GM18507 (cell line): ENCODE data around the gene BICDL2.
A peak's percentile ranks its signal among the peaks of the same experiment; 100 is the strongest.

Source experiments
- DNase-seq: peaks from one replicate; pipeline ENCODE4 v3.0.0; 2011; ENCODE audit warnings: low read depth; ENCODE audit not compliant: insufficient read length; ENCODE audit errors: extremely low spot score
- FAIRE-seq: peaks from 2 replicates; lab custom pipeline; 2011; peaks lifted over from hg19 to GRCh38; lab: Jason Lieb, UNC

The BICDL2 gene

DNA sequence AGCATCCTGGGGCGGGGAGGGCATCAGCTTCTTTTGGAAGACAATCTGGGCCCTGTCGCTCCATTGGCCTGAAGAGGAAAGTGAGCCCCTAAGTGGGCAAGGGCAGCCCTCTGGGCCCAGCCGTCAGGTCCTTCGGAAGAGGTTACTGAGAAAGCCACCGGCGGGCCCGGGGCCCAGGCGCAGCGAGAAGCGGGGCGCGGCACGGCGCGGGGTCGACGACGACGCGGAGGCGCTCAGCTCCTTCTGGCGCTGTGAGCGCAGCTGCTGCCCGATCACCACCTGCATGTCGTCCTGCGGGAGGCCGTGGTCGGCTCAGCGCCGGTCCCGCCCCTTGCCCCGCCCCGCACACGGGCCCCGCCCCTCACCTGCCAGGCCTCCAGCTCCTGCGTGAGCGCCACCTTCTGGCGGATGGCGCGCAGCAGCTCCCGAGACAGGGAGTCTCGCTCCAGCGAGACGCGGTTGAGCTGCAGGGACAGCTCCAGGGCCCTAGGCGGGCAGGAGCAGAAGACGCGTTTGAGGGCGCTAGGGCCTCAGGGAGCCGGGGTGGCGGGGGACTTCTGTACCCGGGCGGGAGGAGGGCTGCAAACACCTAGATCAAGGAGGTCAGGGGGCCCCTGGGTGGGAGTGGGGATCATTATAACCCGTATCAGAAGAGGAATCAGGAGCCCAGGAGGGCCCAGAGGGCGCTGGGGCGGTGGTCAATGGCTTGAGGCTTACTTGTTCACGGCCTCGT lies 8.6 kb downstream of the BICDL2 start:
- FAIRE-seq, result peak; percentile 87
- peak; percentile 81 for DNase-seq

DNA sequence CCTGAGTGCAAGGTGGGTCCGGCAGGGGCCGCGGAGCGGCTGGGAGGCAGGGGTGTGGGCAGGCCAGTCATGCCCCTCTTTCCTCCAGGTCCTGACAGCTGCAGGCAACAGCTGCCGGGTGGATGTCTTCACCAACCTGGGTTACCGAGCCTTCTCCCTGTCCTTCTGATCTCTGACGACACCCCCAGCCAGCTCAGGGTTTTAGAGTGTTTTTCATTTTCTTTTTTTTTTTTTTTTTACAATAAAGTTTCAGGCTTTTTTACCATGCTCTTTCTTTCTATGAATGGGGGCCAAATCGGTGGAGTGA lies 9.3 kb downstream of the BICDL2 start:
- FAIRE-seq (no peak), DNase-seq (no peak)

DNA sequence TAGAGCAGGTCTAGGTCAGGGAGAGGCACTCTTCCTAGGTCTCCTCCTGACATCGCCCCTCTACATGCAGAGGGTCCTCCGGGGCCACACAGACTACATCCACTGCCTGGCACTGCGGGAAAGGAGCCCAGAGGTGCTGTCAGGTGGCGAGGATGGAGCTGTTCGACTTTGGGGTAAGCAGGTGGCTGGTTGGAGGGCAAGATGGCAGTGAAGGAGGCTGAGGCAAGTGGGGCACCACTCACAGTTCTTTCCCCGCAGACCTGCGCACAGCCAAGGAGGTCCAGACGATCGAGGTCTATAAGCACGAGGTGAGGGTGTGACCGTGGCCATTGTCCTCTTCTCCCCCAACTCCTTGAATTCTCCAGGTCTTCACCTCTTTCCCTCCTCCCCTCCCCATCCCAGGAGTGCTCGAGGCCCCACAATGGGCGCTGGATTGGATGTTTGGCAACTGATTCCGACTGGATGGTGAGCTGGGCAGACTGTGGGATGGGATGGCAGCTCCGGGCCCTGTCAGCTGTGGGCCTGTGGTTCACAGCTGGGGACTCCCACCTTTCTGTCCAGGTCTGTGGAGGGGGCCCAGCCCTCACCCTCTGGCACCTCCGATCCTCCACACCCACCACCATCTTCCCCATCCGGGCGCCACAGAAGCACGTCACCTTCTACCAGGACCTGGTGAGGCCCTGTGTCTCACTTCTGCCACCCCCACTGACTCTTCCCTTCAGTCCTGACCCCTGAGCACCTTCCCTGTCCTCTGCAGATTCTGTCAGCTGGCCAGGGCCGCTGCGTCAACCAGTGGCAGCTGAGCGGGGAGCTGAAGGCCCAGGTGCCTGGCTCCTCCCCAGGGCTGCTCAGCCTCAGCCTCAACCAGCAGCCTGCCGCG lies 9.9 kb downstream of the BICDL2 start:
- DNase-seq, result no peak
- no peak for FAIRE-seq

DNA sequence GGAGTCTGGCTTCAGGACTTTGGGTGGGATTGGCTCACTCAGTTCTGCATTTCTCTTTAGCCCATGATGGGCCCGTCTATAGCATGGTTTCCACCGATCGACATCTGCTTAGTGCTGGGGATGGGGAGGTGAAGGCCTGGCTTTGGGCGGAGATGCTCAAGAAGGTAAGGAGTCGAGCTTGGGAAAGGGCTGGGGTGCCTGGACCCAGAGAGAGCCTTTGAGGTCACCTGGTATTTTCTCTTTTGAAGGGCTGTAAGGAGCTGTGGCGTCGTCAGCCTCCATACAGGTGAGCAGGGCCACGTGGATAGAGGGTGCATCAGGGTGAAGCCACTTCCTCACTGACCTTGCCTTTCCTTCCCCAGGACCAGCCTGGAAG lies 10.8 kb downstream of the BICDL2 start:
- DNase-seq (no peak), FAIRE-seq (no peak)

DNA sequence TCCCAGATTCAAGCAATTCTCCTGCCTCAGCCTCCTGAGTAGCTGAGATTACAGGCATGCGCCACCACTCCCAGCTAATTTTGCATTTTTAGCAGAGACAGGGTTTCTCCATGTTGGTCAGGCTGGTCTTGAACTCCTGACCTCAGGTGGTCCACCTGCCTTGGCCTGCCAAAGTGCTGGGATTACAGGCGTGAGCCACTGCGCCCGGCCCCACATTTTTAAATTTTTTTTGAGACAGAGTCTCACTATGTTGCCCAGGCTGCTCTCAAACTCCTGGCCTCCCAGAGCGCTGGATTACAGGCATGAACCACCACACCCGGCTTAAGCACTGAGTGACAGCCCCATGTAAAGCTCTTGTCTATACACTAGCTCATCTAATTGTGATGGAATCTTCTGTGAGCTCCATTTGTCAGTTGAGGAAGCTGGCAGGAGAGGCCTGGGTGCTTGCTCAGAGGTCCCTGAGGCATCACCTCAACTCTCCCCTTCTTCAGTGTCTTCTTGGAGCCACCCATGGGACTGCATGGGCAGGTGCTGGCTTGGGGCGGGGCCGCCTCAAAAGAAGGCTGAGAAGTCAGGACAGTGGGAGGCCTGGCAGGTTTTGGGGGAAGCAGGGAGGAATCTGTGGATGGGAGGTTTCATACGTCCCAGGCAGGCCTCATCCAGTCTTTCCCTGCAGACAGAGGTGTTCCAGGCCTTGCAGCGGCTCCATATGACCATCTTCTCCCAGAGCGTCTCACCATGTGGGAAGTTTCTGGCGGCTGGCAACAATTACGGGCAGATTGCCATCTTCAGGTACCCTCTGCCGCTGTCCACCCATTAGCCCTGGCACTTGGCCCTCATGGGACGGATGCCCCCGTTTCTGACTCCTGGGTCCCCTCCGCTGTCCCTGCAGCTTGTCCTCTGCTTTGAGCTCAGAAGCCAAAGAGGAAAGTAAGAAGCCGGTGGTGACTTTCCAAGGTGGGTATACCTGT lies 11.4 kb downstream of the BICDL2 start:
- FAIRE-seq (no peak), DNase-seq (no peak)

DNA sequence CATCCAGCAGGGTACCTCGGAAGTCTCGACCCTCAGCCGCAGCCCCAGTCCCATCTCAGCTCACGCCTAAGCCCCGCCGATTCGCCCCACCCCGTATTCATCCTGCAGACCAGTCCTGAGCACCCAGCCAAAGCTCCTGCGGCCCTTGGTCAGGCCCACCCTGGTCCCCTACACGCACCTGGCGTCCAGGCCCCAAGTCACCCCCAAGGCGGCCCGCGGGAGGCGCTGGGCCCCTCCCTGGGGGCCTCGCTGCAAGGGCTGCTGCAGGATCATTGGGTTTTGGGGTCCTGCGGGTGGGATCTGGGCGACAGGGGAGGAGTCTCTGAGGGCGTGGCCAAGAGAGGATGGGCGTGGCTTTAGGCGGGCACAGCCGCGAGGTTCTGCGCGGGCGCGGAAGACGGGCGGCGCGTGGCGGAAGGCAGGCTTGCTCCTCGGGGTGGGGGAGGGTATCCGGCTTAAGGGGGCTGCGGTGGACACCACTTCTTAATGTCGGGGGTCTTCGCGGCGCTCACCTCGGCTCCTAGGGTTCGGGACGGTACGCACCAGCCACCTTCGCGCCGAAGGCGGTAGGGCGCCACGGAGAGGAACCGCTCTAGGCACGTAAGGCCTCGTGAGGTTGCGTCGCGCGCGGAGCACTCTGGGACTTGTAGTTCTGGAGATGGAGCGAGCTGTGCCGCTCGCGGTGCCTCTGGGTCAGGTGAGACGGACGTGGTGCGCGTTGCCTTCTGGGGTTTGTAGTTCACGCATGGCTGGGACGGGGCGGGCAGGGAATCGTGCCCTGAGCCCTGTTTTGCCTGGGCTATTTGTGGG lies 12.9 kb downstream of the BICDL2 start, which contains the start of the genes HCFC1R1 and THOC6:
HCFC1R1 (minus strand) TSS at position 274 of the 810 bp plus-strand sequence; CDS start at position 273, 1 bp downstream.
THOC6 (plus strand) TSS at position 367 of the 810 bp plus-strand sequence; CDS start at position 659, 292 bp downstream.
- FAIRE-seq (peak; percentile 99), DNase-seq (peak; percentile 83)

DNA sequence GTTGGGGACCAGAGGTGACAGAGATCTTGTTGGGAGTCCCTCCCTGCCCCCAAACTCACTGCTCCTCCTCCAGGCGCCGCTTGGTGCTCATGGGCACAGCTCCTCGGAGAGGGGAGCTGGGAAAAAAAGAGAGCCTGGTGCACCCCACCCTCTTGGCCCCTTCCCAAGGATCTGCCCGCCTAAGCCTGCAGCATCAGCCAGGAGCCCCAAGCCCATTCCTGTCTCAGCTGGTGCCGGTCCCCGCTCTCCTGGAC lies 13.4 kb downstream of the BICDL2 start:
- FAIRE-seq, result no peak
- DNase-seq, result no peak

DNA sequence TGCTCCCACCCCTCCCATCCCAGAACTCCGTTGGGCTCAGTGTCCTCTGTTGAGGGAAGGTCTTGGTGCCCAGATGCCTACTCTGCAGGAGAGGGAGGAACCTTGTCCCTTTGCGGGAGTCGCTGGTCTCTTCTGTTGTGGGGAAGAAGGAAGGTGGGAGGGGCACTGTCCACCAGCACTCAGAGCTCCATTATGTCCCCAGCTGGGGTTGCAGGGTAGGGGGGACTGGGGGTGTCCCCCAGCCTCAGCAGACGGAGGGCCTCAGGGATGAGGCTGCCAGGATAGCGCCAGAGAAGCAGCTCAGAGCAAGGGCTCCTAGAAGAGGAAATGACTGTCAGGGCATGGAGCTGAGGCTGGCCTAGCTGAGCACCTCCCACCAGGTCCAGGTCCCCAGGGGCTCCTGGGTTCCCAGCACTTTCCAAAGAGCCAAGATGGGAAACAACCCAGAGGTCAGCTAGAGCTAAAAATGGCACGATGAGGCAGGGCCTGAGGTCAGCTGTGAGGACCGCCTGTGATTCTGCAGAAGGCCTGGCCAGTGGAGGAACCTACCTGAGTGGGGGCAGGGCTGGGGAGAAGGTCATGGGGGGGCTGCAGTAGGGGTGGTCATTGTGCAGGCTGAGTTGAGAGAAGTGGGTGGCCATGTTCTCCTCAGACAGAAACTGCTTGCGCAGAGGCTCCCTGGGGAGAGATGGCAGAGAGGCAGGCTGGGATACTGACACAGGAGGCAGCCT lies 13.9 kb downstream of the BICDL2 start:
- FAIRE-seq, result no peak
- DNase-seq, result no peak

DNA sequence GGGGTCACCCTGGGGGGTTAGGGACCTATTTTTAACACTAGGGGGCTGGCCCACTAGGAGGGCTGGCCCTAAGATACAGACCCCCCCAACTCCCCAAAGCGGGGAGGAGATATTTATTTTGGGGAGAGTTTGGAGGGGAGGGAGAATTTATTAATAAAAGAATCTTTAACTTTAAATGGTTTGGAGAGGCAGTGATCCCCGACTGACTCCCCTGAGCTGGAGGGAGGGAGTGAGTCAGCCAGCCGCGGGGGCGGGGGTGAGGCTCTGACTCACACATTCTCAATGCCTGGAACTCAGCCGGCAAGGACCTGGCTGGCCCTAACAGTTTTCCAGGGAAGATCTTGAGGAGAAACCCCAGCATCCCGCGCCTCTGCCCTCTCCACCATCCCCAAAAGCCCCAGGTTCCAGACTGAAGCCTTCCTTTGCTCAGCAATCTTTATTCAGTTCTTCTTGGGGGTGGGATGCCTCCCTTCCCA lies 14.5 kb downstream of the BICDL2 start:
- FAIRE-seq, result peak; percentile 77
- DNase-seq, result no peak

DNA sequence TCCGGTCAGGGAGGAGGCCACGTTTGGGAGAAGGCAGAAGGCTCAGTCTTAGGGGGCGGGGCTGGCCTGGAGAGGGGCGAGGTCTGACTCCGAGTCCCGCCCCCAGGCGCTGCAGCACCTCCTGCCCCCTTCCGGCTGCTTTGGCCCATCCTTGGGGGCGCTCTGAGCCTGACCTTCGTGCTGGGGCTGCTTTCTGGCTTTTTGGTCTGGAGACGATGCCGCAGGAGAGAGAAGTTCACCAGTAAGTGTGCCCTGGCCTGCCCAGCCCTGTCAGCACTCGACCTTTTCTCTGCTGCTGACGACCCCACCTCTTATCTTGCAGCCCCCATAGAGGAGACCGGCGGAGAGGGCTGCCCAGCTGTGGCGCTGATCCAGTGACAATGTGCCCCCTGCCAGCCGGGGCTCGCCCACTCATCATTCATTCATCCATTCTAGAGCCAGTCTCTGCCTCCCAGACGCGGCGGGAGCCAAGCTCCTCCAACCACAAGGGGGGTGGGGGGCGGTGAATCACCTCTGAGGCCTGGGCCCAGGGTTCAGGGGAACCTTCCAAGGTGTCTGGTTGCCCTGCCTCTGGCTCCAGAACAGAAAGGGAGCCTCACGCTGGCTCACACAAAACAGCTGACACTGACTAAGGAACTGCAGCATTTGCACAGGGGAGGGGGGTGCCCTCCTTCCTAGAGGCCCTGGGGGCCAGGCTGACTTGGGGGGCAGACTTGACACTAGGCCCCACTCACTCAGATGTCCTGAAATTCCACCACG lies 15.1 kb downstream of the BICDL2 start:
- no peak for DNase-seq
- peak; percentile 79 for FAIRE-seq

DNA sequence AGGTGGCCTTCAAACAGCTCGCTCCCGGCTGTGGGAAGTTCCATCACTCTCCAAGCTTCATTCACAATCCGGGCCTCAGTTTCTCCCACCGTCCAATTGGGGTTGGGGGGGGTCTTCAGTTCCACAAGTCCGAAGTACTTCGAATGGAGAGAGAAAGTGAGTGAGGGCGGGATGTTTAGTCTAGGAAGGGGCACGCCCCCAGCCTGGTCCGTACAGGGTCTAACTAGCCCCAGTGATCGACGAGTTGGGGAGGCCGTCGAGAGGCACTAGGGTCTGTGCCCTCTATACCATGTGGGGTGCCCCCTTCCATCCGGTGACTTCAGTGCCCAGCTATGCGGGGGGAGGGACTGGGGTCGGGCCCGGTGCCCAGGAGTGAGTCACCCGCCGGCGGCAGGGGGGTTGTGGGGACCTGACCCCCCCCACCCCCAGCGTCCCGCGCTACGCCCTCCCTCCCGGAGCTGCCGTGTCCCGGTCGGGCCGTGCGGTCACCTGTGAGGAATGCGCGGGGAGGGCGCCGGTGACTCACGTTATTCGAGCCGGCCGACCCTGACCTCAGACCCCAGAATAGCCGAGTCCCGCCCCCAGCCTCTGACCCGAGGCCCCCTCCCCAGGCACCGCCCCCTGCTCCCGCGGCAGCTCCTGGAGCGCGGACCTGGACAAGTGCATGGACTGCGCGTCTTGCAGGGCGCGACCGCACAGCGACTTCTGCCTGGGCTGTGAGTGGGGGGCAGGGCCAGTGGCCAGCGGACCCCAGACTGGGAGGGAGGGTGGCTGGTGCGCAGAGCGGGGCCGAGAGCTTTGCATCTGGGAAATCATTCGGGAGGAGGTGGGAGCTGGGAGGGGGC lies 15.9 kb downstream of the BICDL2 start:
- DNase-seq (no peak), FAIRE-seq (no peak)

DNA sequence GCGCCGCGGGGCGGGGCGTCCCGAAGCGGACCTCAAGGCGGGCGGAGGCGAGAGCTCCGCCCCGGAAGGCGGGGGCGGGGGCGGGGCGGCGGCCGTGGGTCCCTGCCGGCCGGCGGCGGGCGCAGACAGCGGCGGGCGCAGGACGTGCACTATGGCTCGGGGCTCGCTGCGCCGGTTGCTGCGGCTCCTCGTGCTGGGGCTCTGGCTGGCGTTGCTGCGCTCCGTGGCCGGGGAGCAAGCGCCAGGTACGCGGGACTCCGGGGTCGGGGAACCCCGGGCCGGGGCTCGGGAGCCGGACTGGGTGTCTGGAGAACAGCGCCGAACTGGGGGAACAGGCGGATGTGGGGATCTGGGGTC lies 16.5 kb downstream of the BICDL2 start, which contains the start of gene TNFRSF12A:
TNFRSF12A (plus strand) TSS at position 122 of the 357 bp plus-strand sequence; CDS start at position 152, 30 bp downstream.
- DNase-seq (peak; percentile 80), FAIRE-seq (peak; percentile 75)

DNA sequence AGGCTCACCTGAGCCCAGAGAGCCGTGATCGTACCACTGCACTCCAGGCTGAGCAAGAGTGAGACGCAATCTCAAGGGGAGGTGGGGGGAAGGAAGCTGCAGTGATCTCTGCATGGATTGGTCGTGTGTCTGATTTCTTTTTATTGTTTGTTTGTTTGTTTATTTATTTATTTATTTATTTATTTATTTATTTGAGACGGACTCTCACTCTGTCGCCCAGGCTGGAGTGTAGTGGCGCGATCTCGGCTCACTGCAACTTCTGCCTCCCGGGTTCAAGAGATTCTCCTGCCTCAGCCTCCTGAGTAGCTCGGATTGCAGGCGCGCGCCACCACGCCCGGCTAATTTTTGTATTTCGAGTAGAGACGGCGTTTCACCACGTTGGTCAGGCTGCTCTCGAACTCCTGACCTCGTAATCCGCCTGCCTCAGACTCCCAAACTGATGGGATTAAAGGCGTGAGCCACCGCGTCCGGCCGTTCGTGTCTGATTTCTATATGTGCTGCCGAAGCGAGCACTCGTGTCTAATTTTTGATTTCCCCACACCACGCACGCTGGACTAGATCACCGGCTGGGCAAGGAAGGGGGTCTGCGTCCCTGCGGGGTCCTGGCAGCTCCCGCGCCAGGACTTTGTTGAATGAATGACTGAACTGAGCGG lies 17.0 kb downstream of the BICDL2 start:
- DNase-seq (no peak), FAIRE-seq (no peak)

DNA sequence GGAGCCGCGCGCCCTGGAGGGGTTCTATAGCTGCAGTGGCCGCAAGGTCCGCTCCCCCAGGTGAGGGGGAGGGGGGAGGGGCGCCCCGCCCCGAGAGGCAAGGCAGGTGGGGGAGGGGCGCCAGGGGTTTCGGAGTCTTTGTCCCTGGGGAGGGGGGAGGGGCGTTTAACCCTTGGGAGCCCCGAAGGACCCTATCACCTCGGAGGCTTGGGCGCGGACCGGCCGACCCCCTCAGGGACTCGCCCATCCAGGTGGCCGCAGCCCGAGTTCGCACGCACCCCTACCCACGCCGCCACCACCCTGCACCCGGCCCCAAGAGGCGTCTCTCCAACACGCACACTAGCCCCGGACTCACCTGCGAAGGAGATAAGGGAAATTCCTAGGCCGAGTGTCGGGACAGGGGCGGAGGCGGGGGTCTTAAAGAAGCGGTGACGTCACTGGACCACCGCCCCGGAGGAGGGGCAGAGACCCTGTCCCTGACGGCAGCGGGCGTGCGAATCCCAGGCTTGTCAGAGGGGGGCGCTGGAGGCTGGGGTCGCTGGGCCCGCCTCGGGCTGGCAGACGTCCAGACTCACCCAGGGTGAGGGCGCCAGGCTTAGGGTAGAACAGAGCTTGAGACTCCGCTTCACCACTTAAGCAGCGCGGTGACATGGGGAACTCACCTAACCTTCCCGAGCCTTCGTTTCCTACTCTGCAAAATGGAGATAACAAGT lies 18.8 kb downstream of the BICDL2 start, which contains the start of gene CLDN6:
CLDN6 (minus strand) TSS at position 390 of the 713 bp plus-strand sequence. CDS start 2,162 bp downstream, outside the sequence.
- FAIRE-seq (no peak), DNase-seq (no peak)

DNA sequence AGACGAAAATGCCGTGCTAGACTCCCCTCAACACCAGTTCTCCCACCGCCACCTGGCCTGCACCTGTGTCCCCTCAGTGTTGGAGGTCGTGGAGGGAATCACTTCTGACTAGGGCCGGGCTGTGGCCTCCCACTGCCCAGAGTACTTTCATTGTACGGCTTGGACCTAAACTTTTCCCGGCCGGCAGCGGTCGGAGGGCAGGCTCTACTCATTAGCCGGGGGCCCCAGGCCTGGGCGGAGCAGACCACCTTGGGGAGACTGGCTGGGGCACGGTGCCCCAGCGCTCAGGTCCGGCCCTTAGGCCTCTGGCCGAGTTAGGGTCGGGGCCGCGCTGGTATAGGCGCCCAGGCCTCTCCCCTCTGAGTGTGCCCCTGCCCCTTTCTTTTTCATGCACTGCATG lies 19.4 kb downstream of the BICDL2 start:
- FAIRE-seq, result no peak
- no peak for DNase-seq
